ENCODE measurements around the gene ALPP. TPM values are rescaled to one million over a fixed set of nuclear protein-coding genes. Genes with fewer than 3 reads are reported as not detected.
"Not testable (repeated sequence)": the region's sequence is repeated elsewhere in the genome, so short reads cannot be mapped to it uniquely, and the experiment has no call there.

Gene ALPP
- polyA plus RNA-seq, 1 donor from 2014 or later, result not detected

DNA sequence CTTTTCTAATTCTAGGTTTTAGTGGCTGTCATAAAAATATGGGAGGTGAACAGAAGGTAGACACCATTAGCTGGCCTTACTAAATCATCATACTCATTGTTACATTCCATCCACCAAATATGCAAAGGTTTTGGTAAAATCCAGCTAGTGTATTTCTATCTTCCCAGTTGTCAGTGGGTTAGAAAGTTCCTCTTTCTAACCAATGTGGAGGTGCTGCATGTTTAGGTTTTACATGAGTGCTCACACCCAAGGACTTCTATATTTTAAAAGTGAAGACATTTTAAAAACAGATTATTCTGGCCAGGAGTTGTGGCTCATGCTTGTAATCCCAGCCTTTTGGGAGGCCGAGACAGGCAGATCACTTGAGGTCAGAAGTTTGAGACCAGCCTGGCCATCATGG, 5.9 kb downstream of the ALPP start:
- H3K27me3 ChIP-seq (ENCODE audit: insufficient read depth, low read depth, low read length), result peaks cover 65% of the 10 kb centered on the region
- no peak overlapping the region for H3K9ac ChIP-seq (ENCODE audit: low read length)
- H3K4me3 ChIP-seq (ENCODE audit: low read length), result no peak overlapping the region
- H3K79me2 ChIP-seq (replicated peaks; ENCODE audit: insufficient read depth, low read length), result no peaks in the 10 kb centered on the region
- no peaks in the 10 kb centered on the region for H3K9me2 ChIP-seq (ENCODE audit: insufficient read depth, low read length)
- no peaks in the 10 kb centered on the region for H4K20me1 ChIP-seq (ENCODE audit: insufficient read depth)
- no peak overlapping the region for H3K4me2 ChIP-seq (ENCODE audit: low read length)
- H3K36me3 ChIP-seq (ENCODE audit: insufficient read depth, low read length), result no peaks in the 10 kb centered on the region
- H3K9me3 ChIP-seq (ENCODE audit: low read length), result no peaks in the 10 kb centered on the region
- no peak overlapping the region for H2AFZ ChIP-seq (ENCODE audit: low read depth, low read length)
- no peak overlapping the region for H3K27ac ChIP-seq (ENCODE audit: low read length)
- TF ChIP-seq RAD21 (conservative IDR thresholded peaks at IDR 0.05), result no peak
- TF ChIP-seq MXI1 (conservative IDR thresholded peaks at IDR 0.05; ENCODE audit: poor library complexity, severe bottlenecking), result no peak
- TF ChIP-seq SMC3 (conservative IDR thresholded peaks at IDR 0.05; ENCODE audit: poor library complexity), result no peak
- no peaks in the 10 kb centered on the region for H3F3A ChIP-seq (ENCODE audit: insufficient read depth, low read length, poor library complexity, severe bottlenecking)

GRCh38 chr2:232385058-232385457, 6.5 kb downstream of the ALPP start:
- H4K20me1 ChIP-seq (ENCODE audit: insufficient read depth); H3K4me2 ChIP-seq (ENCODE audit: low read length); H3K36me3 ChIP-seq (ENCODE audit: insufficient read depth, low read length); H2AFZ ChIP-seq (ENCODE audit: low read depth, low read length); H3K79me2 ChIP-seq (replicated peaks; ENCODE audit: insufficient read depth, low read length); H3K9me3 ChIP-seq (ENCODE audit: low read length); H3F3A ChIP-seq (ENCODE audit: insufficient read depth, low read length, poor library complexity, severe bottlenecking); H3K9ac ChIP-seq (ENCODE audit: low read length); H3K27ac ChIP-seq (ENCODE audit: low read length); H3K4me3 ChIP-seq (ENCODE audit: low read length); H3K9me2 ChIP-seq (ENCODE audit: insufficient read depth, low read length): not testable (repeated sequence)
- H3K27me3 ChIP-seq (ENCODE audit: insufficient read depth, low read depth, low read length), result peaks cover 71% of the 10 kb centered on the region

DNA sequence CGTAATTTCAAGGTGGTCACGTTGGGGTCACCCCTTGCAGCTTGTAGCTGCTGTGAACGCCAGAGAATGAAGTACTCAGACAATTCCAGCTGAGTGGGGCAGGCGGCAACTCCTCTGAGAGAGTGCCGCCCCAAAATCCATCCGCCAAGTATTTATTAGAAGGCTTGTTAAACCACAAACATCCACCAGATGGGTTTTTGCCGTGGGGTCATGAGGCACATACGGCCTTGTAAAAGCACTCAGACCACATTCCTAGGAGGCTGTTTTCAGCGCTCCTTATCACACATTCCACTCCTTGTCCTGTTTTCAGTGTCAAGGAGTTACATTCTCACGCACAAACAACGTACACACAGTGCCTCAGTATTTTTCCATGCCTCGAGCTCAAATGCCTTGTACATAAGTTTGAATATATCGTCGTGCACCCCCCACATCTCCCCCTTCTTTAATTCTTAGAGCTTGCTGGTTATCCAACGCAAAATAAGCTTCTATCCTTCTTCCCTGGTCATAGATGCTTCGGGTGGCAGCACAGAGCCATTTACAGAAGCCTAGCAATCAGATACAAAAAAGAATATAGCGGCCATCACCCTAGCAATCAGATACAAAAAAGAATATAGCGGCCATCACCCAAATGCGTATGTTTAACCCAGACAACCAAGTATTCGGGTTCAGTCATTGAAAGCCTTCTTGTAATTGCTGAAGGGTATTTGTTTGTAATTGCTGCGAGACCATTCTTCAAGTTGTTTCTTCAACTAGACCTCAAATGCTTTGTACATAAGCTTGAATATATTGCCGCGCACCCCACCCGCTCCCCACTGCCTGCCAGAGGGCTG, 7.3 kb downstream of the ALPP start:
- no peak overlapping the region for H2AFZ ChIP-seq (ENCODE audit: low read depth, low read length)
- H3K27me3 ChIP-seq (ENCODE audit: insufficient read depth, low read depth, low read length), result peaks cover 79% of the 10 kb centered on the region
- TF ChIP-seq, protein P1, sequence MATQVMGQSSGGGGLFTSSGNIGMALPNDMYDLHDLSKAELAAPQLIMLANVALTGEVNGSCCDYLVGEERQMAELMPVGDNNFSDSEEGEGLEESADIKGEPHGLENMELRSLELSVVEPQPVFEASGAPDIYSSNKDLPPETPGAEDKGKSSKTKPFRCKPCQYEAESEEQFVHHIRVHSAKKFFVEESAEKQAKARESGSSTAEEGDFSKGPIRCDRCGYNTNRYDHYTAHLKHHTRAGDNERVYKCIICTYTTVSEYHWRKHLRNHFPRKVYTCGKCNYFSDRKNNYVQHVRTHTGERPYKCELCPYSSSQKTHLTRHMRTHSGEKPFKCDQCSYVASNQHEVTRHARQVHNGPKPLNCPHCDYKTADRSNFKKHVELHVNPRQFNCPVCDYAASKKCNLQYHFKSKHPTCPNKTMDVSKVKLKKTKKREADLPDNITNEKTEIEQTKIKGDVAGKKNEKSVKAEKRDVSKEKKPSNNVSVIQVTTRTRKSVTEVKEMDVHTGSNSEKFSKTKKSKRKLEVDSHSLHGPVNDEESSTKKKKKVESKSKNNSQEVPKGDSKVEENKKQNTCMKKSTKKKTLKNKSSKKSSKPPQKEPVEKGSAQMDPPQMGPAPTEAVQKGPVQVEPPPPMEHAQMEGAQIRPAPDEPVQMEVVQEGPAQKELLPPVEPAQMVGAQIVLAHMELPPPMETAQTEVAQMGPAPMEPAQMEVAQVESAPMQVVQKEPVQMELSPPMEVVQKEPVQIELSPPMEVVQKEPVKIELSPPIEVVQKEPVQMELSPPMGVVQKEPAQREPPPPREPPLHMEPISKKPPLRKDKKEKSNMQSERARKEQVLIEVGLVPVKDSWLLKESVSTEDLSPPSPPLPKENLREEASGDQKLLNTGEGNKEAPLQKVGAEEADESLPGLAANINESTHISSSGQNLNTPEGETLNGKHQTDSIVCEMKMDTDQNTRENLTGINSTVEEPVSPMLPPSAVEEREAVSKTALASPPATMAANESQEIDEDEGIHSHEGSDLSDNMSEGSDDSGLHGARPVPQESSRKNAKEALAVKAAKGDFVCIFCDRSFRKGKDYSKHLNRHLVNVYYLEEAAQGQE (IDR thresholded peaks at IDR 0.05; ENCODE audit: borderline replicate concordance), result no peak
- TF ChIP-seq CTCF (IDR thresholded peaks at IDR 0.05; ENCODE audit: poor library complexity, severe bottlenecking), result no peak
- TF ChIP-seq TAF1 (IDR thresholded peaks at IDR 0.05; ENCODE audit: low read depth), result no peak
- TF ChIP-seq MXI1 (conservative IDR thresholded peaks at IDR 0.05; ENCODE audit: poor library complexity, severe bottlenecking), result no peak
- TF ChIP-seq POLR2AphosphoS5 (IDR thresholded peaks at IDR 0.05), result no peak
- no peak for TF ChIP-seq EP300 (conservative IDR thresholded peaks at IDR 0.05; ENCODE audit: poor library complexity, severe bottlenecking)
- no peak for TF ChIP-seq SMC3 (conservative IDR thresholded peaks at IDR 0.05; ENCODE audit: poor library complexity)
- no peak for TF ChIP-seq EZH2 (IDR thresholded peaks at IDR 0.05; ENCODE audit: borderline replicate concordance, insufficient read depth, low read length, poor library complexity, severe bottlenecking)
- no peak for TF ChIP-seq RAD21 (conservative IDR thresholded peaks at IDR 0.05)
- no peaks in the 10 kb centered on the region for H3F3A ChIP-seq (ENCODE audit: insufficient read depth, low read length, poor library complexity, severe bottlenecking)
- no peak overlapping the region for H3K9ac ChIP-seq (ENCODE audit: low read length)
- no peaks in the 10 kb centered on the region for H3K9me2 ChIP-seq (ENCODE audit: insufficient read depth, low read length)
- peak overlapping the region; percentile 56 for H3K4me3 ChIP-seq (ENCODE audit: low read length)
- H3K79me2 ChIP-seq (replicated peaks; ENCODE audit: insufficient read depth, low read length), result no peaks in the 10 kb centered on the region
- no peaks in the 10 kb centered on the region for H3K36me3 ChIP-seq (ENCODE audit: insufficient read depth, low read length)
- H3K9me3 ChIP-seq (ENCODE audit: low read length), result no peaks in the 10 kb centered on the region
- H4K20me1 ChIP-seq (ENCODE audit: insufficient read depth), result no peaks in the 10 kb centered on the region
- H3K27ac ChIP-seq (ENCODE audit: low read length), result no peak overlapping the region
- no peak overlapping the region for H3K4me2 ChIP-seq (ENCODE audit: low read length)

All from neural cell (in vitro differentiated cells).